ENCODE results near the gene ZNF765.
"Not testable (repeated sequence)": the region's sequence is repeated elsewhere in the genome, so short reads cannot be mapped to it uniquely, and the experiment has no call there.

- TF ChIP-seq CTCF (IDR thresholded peaks at IDR 0.05 in 8 of 11, conservative IDR thresholded peaks at IDR 0.05 in 3 of 11); POLR2A (IDR thresholded peaks at IDR 0.05); POLR2AphosphoS5 (IDR thresholded peaks at IDR 0.05): not testable (repeated sequence)
Observed at GRCh38 chr19:53423680-53424079, 28.7 kb downstream of the ZNF765 start.
